Measurements from ENCODE around the gene NPTXR. TPM values are rescaled to one million over a fixed set of nuclear protein-coding genes. Genes with fewer than 3 reads are reported as not detected.
A peak's percentile ranks its signal among the peaks of the same experiment; 100 is the strongest.

The NPTXR gene
- polyA plus RNA-seq, 3 donors: 0.04 TPM; not detected in 2

DNA sequence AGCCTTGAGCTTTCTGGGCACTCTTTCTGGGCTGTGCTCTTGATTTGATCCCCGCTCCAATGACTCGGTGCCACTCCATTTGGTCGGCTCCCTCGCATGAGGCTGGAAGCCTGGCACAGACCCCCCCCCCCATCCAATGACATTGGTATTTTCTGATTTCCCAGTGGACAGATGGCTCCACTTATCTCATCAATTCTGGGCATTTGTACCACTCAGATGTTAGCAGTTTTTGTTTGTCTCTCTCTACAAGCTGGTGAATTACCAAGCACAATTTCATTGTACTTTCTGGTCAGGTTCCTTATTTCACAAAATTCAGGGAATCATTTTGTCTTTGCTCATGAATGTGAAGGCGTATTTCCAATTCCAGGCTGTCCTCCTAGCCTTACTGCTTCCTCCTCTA, 59.0 kb downstream of the NPTXR start:
- Mint-ChIP-seq H3K4me3 (no peak overlapping the region), H3K27me3 (ENCODE audit: low read depth in 3 of 3) (peaks cover 0 to 4% (median 2%) of the 10 kb centered on the region in 3 donors), H3K4me1 (peaks cover 24% of the 10 kb centered on the region), H3K27ac (no peak overlapping the region), H3K36me3 (peaks cover 21 to 28% of the 10 kb centered on the region in 2 donors), H3K9me3 (no peaks in the 10 kb centered on the region)
- Histone ChIP-seq H3K79me2 (ENCODE audit: insufficient read depth, low read length) (no peaks in the 10 kb centered on the region), H3K4me1 (ENCODE audit: control insufficient read depth in 1 of 2, insufficient read depth in 2 of 2, low read length in 2 of 2) (peaks cover 12 to 16% of the 10 kb centered on the region in 2 donors), H3K4me3 (replicated peaks in 1 of 3; ENCODE audit: low read depth in 2 of 3, low read length in 3 of 3) (no peak overlapping the region), H3K4me2 (replicated peaks; ENCODE audit: extremely low read depth, low read length, poor library complexity, severe bottlenecking) (no peak overlapping the region), H2AFZ (ENCODE audit: insufficient read depth, low read depth, low read length, poor library complexity, severe bottlenecking) (no peak overlapping the region), H3K36me3 (replicated peaks in 1 of 2; ENCODE audit: control insufficient read depth in 1 of 2, insufficient read depth in 2 of 2, low read length in 2 of 2) (peaks cover 10 to 15% of the 10 kb centered on the region in 2 donors), H3K9ac (ENCODE audit: insufficient read depth, low read length, poor library complexity, severe bottlenecking) (no peak overlapping the region), H4K20me1 (ENCODE audit: insufficient read depth, low read length) (no peaks in the 10 kb centered on the region), H3K9me3 (replicated peaks in 1 of 2; ENCODE audit: control insufficient read depth in 1 of 2, insufficient read depth in 1 of 2, low read length in 2 of 2) (no peaks in the 10 kb centered on the region), H3K27me3 (ENCODE audit: control insufficient read depth in 2 of 2, insufficient read depth in 2 of 2, low read length in 2 of 2) (no peaks in the 10 kb centered on the region), H3K27ac (ENCODE audit: low read depth in 1 of 2, low read length in 2 of 2) (no peak overlapping the region)
- intact Hi-C loops (cut with micrococcal nuclease): no loop called here
- TF ChIP-seq, protein P1, sequence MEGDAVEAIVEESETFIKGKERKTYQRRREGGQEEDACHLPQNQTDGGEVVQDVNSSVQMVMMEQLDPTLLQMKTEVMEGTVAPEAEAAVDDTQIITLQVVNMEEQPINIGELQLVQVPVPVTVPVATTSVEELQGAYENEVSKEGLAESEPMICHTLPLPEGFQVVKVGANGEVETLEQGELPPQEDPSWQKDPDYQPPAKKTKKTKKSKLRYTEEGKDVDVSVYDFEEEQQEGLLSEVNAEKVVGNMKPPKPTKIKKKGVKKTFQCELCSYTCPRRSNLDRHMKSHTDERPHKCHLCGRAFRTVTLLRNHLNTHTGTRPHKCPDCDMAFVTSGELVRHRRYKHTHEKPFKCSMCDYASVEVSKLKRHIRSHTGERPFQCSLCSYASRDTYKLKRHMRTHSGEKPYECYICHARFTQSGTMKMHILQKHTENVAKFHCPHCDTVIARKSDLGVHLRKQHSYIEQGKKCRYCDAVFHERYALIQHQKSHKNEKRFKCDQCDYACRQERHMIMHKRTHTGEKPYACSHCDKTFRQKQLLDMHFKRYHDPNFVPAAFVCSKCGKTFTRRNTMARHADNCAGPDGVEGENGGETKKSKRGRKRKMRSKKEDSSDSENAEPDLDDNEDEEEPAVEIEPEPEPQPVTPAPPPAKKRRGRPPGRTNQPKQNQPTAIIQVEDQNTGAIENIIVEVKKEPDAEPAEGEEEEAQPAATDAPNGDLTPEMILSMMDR (IDR thresholded peaks at IDR 0.05): no peak
- WGBS (ENCODE audit: insufficient coverage): 96% methylated on average over 4 of the region's 5 CpGs
- no peak for DNase-seq

DNA sequence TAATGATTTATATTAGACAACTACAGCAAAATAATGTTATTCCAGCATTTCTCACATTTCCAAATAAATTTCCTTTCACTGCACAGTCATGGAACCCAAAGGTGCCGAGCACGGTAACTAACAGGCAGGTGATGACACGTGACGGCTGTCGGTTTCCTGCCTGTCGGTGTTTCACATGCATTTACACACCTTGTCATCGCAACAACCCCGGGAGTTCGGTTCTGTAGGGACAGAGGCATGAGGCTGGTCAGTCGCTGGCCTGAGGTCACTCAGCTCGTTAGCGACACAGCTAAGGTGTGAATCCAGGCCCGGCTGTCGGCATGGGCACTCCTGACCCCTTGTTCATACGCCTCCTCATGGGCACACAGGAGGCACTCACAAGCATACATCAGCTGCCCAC, 59.8 kb downstream of the NPTXR start:
- H3K9ac ChIP-seq (ENCODE audit: insufficient read depth, low read length, poor library complexity, severe bottlenecking): no peak overlapping the region
- Mint-ChIP-seq H3K27me3 (ENCODE audit: low read depth in 3 of 3) (peaks cover 0 to 4% (median 2%) of the 10 kb centered on the region in 3 donors), H3K4me1 (peaks cover 24% of the 10 kb centered on the region), H3K9me3 (no peaks in the 10 kb centered on the region), H3K36me3 (peaks cover 27 to 33% of the 10 kb centered on the region in 2 donors), H3K4me3 (no peak overlapping the region), H3K27ac (peak overlapping the region in 2 of 7 donors; percentile 16 to 31)
- intact Hi-C loops (cut with micrococcal nuclease): no loop called here
- no peaks in the 10 kb centered on the region for H3K27me3 ChIP-seq (ENCODE audit: control insufficient read depth in 2 of 2, insufficient read depth in 2 of 2, low read length in 2 of 2)
- no peaks in the 10 kb centered on the region for H4K20me1 ChIP-seq (ENCODE audit: insufficient read depth, low read length)
- peaks cover 13 to 19% of the 10 kb centered on the region in 2 donors for H3K36me3 ChIP-seq (replicated peaks in 1 of 2; ENCODE audit: control insufficient read depth in 1 of 2, insufficient read depth in 2 of 2, low read length in 2 of 2)
- H3K4me2 ChIP-seq (replicated peaks; ENCODE audit: extremely low read depth, low read length, poor library complexity, severe bottlenecking): no peak overlapping the region
- no peak for DNase-seq
- H3K27ac ChIP-seq (ENCODE audit: low read depth in 1 of 2, low read length in 2 of 2): no peak overlapping the region
- TF ChIP-seq, protein P1 (IDR thresholded peaks at IDR 0.05): no peak
- no peaks in the 10 kb centered on the region for H3K79me2 ChIP-seq (ENCODE audit: insufficient read depth, low read length)
- no peaks in the 10 kb centered on the region for H3K9me3 ChIP-seq (replicated peaks in 1 of 2; ENCODE audit: control insufficient read depth in 1 of 2, insufficient read depth in 1 of 2, low read length in 2 of 2)
- H3K4me3 ChIP-seq (replicated peaks in 1 of 3; ENCODE audit: low read depth in 2 of 3, low read length in 3 of 3): no peak overlapping the region
- peaks cover 12 to 16% of the 10 kb centered on the region in 2 donors for H3K4me1 ChIP-seq (ENCODE audit: control insufficient read depth in 1 of 2, insufficient read depth in 2 of 2, low read length in 2 of 2)
- H2AFZ ChIP-seq (ENCODE audit: insufficient read depth, low read depth, low read length, poor library complexity, severe bottlenecking): no peak overlapping the region
- WGBS (ENCODE audit: insufficient coverage): 96% methylated on average over 15 of the region's 15 CpGs
